Activated CD8-positive, alpha-beta memory T cell treated with anti-CD3 and anti-CD28 coated beads, Interleukin-2, amount 50 U/mL, for 24 hours (primary cell): ENCODE data around the gene HBA1.
"Not testable (repeated sequence)": the region's sequence is repeated elsewhere in the genome, so short reads cannot be mapped to it uniquely, and the experiment has no call there.

Experiments
- DNase-seq: peaks from one replicate; pipeline ENCODE4 v3.0.0-alpha.2; 2020; ENCODE audit errors: extremely low read depth

Gene HBA1

GRCh38 chr16:159136-159849, 17.2 kb upstream of the HBA1 start:
- no peak for DNase-seq

- DNase-seq = not testable (repeated sequence)
These were observed 16.2 kb upstream of the HBA1 start for GRCh38 chr16:160242-160641.

GRCh38 chr16:160691-161190, 15.7 kb upstream of the HBA1 start:
- DNase-seq = no peak

- DNase-seq = no peak
These were observed 14.0 kb upstream of the HBA1 start for GRCh38 chr16:162271-162991.

- not testable (repeated sequence) for DNase-seq
These were observed 13.3 kb upstream of the HBA1 start for GRCh38 chr16:163139-163538.

GRCh38 chr16:163696-164095, 12.8 kb upstream of the HBA1 start:
- DNase-seq = not testable (repeated sequence)

- not testable (repeated sequence) for DNase-seq
These were observed 12.2 kb upstream of the HBA1 start for GRCh38 chr16:164134-164823.

- no peak for DNase-seq
These were observed 11.5 kb upstream of the HBA1 start for GRCh38 chr16:164827-165538.

GRCh38 chr16:165539-166374, 10.7 kb upstream of the HBA1 start, which contains the start of gene HBM:
TSS of gene HBM (plus strand) at chr16:165978. CDS start at chr16:165998, 20 bp downstream.
- no peak for DNase-seq

GRCh38 chr16:166375-167121, 9.9 kb upstream of the HBA1 start:
- no peak for DNase-seq

GRCh38 chr16:167122-167690, 9.3 kb upstream of the HBA1 start:
- no peak for DNase-seq

GRCh38 chr16:168424-168823, 8.1 kb upstream of the HBA1 start:
- DNase-seq = no peak

GRCh38 chr16:169014-169413, 7.5 kb upstream of the HBA1 start:
- DNase-seq = no peak

- DNase-seq = not testable (repeated sequence)
These were observed 6.4 kb upstream of the HBA1 start for GRCh38 chr16:170088-170507.

- no peak for DNase-seq
These were observed 5.7 kb upstream of the HBA1 start for GRCh38 chr16:170788-171187.

GRCh38 chr16:172374-172941, 4.0 kb upstream of the HBA1 start, which contains the start of gene HBA2:
TSS of gene HBA2 (plus strand) at chr16:172876. CDS start at chr16:172913, 37 bp downstream.
- not testable (repeated sequence) for DNase-seq

- DNase-seq = not testable (repeated sequence)
These were observed 3.1 kb upstream of the HBA1 start for GRCh38 chr16:173211-173854.

- DNase-seq = not testable (repeated sequence)
These were observed 2.3 kb upstream of the HBA1 start for GRCh38 chr16:173928-174769.
